ENCODE results near the gene ABCG1.

ABCG1 gene

GRCh38 chr21:42245331-42246193 lies 26.6 kb downstream of the ABCG1 start:
- TF ChIP-seq CTCF (IDR thresholded peaks at IDR 0.05; ENCODE audit: insufficient read depth, missing control alignments) = no peak
- no peak for FAIRE-seq
- DNase-seq (ENCODE audit: insufficient read length, low spot score) = no peak

GRCh38 chr21:42247716-42248115 lies 28.8 kb downstream of the ABCG1 start:
- TF ChIP-seq CTCF (IDR thresholded peaks at IDR 0.05; ENCODE audit: insufficient read depth, missing control alignments) = no peak
- FAIRE-seq (no peak), DNase-seq (ENCODE audit: insufficient read length, low spot score) (no peak)

- no peak for TF ChIP-seq CTCF (IDR thresholded peaks at IDR 0.05; ENCODE audit: insufficient read depth, missing control alignments)
- FAIRE-seq = no peak
- DNase-seq (ENCODE audit: insufficient read length, low spot score) = no peak
Observed at GRCh38 chr21:42248241-42248640, 29.3 kb downstream of the ABCG1 start.

- TF ChIP-seq CTCF (IDR thresholded peaks at IDR 0.05; ENCODE audit: insufficient read depth, missing control alignments) = no peak
- FAIRE-seq (no peak), DNase-seq (ENCODE audit: insufficient read length, low spot score) (no peak)
Observed at GRCh38 chr21:42248783-42249597, 30.1 kb downstream of the ABCG1 start.

GRCh38 chr21:42250422-42251403 lies 31.8 kb downstream of the ABCG1 start:
- no peak for DNase-seq (ENCODE audit: insufficient read length, low spot score)
- FAIRE-seq = no peak

More at GRCh38 chr21:42250422-42251403, 31.8 kb downstream of the ABCG1 start:
- TF ChIP-seq CTCF (IDR thresholded peaks at IDR 0.05; ENCODE audit: insufficient read depth, missing control alignments) = no peak
